ENCODE results near the gene FYN.

The FYN gene

DNA sequence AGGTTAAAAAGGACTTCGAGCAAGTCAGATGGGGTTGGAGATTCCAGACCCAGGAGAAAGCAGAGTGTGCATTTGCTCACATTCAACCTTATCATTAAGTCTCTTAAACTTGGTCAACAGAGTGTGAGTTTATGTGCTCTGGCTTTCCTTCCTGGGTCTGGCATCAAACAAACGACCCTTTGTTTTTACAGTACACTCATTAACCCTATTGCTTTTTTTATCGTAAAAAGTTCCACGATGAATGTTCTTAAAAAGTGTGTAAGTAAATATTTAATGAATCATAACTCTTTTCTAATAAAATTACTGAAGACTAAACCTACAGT lies 2.5 kb downstream of the FYN start (continued):
- peak; percentile 89 for TF ChIP-seq SP7 (tag by site-specific recombination; IDR thresholded peaks at IDR 0.05)
- TF ChIP-seq PRDM2 (tag by site-specific recombination; IDR thresholded peaks at IDR 0.05; ENCODE audit: borderline replicate concordance): no peak
- TF ChIP-seq ZNF600 (tag by site-specific recombination; IDR thresholded peaks at IDR 0.05): peak; percentile 75
- TF ChIP-seq ZNF335 (tag by site-specific recombination; conservative IDR thresholded peaks at IDR 0.05): no peak
- TF ChIP-seq ZBTB17 (tag by site-specific recombination; IDR thresholded peaks at IDR 0.05): peak; percentile 51; the same call in 1 of the 2 replicates
- TF ChIP-seq ZNF394 (tag by site-specific recombination; IDR thresholded peaks at IDR 0.05; ENCODE audit: borderline replicate concordance): no peak
- TF ChIP-seq ZNF223 (tag by site-specific recombination; IDR thresholded peaks at IDR 0.05): no peak
- no peak for TF ChIP-seq ZBTB26 (tag by site-specific recombination; optimal IDR thresholded peaks at IDR 0.05)
- no peak for TF ChIP-seq ZNF776 (tag by site-specific recombination; IDR thresholded peaks at IDR 0.05; ENCODE audit: borderline replicate concordance)
- TF ChIP-seq, protein P1, sequence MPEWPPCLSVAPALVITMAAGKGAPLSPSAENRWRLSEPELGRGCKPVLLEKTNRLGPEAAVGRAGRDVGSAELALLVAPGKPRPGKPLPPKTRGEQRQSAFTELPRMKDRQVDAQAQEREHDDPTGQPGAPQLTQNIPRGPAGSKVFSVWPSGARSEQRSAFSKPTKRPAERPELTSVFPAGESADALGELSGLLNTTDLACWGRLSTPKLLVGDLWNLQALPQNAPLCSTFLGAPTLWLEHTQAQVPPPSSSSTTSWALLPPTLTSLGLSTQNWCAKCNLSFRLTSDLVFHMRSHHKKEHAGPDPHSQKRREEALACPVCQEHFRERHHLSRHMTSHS (tag by site-specific recombination; IDR thresholded peaks at IDR 0.05): no peak
- TF ChIP-seq ZNF157 (tag by site-specific recombination; IDR thresholded peaks at IDR 0.05): no peak
- TF ChIP-seq, protein P2, sequence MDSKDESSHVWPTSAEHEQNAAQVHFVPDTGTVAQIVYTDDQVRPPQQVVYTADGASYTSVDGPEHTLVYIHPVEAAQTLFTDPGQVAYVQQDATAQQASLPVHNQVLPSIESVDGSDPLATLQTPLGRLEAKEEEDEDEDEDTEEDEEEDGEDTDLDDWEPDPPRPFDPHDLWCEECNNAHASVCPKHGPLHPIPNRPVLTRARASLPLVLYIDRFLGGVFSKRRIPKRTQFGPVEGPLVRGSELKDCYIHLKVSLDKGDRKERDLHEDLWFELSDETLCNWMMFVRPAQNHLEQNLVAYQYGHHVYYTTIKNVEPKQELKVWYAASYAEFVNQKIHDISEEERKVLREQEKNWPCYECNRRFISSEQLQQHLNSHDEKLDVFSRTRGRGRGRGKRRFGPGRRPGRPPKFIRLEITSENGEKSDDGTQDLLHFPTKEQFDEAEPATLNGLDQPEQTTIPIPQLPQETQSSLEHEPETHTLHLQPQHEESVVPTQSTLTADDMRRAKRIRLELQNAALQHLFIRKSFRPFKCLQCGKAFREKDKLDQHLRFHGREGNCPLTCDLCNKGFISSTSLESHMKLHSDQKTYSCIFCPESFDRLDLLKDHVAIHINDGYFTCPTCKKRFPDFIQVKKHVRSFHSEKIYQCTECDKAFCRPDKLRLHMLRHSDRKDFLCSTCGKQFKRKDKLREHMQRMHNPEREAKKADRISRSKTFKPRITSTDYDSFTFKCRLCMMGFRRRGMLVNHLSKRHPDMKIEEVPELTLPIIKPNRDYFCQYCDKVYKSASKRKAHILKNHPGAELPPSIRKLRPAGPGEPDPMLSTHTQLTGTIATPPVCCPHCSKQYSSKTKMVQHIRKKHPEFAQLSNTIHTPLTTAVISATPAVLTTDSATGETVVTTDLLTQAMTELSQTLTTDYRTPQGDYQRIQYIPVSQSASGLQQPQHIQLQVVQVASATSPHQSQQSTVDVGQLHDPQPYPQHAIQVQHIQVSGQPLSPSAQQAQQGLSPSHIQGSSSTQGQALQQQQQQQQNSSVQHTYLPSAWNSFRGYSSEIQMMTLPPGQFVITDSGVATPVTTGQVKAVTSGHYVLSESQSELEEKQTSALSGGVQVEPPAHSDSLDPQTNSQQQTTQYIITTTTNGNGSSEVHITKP (tag by site-specific recombination; IDR thresholded peaks at IDR 0.05): no peak
- TF ChIP-seq ZNF112 (tag by site-specific recombination; IDR thresholded peaks at IDR 0.05): no peak
- no peak for TF ChIP-seq KLF9 (tag by site-specific recombination; IDR thresholded peaks at IDR 0.05; ENCODE audit: low read depth)
- no peak for TF ChIP-seq KLF10 (tag by site-specific recombination; IDR thresholded peaks at IDR 0.05)
- TF ChIP-seq ZNF707 (tag by site-specific recombination; IDR thresholded peaks at IDR 0.05): no peak

Data from HEK293 (cell line).